Hematopoietic multipotent progenitor cell (in vitro differentiated cells): ENCODE results near the gene SUCLA2. TPM values are rescaled to one million over a fixed set of nuclear protein-coding genes. Genes with fewer than 3 reads are reported as not detected.
A peak's percentile ranks its signal among the peaks of the same experiment; 100 is the strongest.

Experiments used
- DNase-seq, 3 donors: peaks; one replicate each; pipeline ENCODE4 v3.0.0-alpha.2; 2011 to 2015; ENCODE audit warnings: low read depth in 2 of 3, low spot score in 2 of 3
- total RNA-seq: library from RNA; depleted of rRNA; stranded (reverse); fragments of >200 nt; gene quantifications from one replicate; pipeline ENCODE4 v1.2.3, GENCODE V29; 2012

The SUCLA2 gene
- total RNA-seq, 1 donor: 19.7 TPM

DNA sequence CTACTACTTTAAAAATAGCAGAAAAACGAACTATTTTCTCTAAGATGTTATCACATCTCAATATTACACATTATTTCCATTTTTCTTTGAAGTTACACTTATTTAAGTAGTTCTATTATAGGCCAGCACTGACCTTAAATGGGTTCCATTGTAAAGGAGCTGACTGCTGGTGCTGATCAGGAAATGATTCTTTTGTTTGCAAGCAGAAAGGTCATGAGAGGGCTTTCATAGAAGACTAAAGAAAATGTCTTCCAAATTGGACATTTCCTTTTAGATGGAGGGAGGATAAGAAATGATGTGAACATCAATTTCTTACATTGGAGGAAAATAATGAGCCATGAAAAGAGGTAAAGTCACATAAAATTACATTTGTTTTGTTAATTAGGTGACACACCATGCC, 96.2 kb downstream of the SUCLA2 start:
- no peak for DNase-seq

GRCh38 chr13:47904241-47904640, 96.8 kb downstream of the SUCLA2 start:
- no peak for DNase-seq

- peak in 1 of 3 donors; percentile 2 for DNase-seq
Observed at GRCh38 chr13:47903836-47904235, 97.2 kb downstream of the SUCLA2 start.

DNA sequence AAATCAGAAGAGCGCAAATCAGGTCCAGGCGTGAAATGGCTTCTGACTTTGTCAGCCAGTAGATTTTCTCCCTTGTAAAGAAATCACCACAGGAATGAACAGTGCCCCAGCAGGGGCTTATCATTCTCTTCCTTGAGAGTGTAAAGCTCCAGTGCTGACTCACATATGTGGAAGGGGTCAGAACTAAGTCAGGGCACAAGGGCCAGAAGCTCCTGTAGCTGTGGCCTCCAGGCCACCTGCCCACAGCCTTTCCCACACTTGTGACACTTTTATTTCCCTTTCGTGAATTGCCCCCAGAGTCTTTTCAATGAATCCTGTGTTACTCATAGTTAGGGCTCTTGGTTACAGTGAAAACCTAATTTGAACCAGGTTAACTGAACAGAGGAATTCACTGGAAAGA, 99.6 kb downstream of the SUCLA2 start:
- no peak for DNase-seq

GRCh38 chr13:47898080-47898479, 103.0 kb downstream of the SUCLA2 start:
- DNase-seq: no peak

DNA sequence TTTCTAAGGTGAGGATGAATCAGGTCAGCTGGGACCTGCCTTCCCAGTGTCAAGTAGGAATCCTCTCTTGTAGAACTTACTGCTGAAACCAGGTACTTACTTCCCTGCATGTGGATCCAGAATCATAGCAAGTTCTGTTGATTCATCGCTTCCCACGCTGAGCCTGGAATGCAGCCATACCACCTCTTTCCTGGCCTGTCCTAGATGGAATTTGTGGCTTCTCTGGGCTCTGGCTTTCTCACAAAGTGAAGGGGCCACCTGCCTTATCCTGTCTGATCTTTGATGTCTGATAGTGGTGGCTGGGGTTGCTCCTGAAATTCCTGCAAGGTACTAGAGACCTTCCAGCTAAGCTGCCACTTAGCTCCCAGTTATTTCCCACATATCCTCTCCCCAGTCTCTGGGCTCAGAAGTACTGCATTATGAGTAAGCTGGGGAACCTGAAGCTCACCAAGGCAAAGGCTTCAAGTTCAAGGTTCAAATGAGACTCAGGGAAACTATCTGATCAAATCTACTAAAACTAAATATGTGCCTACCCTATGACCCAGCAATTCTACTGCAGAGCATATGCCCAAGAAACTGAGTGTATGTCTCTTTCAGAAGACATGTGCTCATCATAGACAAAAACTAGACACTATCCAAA, 103.5 kb downstream of the SUCLA2 start:
- no peak for DNase-seq

DNA sequence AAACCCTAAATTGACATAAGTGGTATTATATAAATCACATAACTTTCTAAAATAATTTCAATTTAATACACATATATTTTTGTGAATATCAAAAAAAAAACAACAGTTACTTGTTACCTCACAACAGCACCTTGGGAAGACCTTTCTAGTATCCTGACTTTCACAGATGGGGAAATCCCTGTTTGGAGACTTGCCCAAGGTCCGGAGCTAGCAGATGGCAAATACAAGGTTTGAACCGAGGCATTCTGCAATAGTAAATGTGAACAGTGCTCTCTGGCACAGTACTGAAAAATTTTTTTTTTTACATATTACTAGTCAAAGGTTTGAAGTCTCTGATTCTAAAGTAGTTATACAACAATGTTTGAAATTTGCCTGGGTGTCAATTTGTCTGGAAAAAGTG, 104.5 kb downstream of the SUCLA2 start:
- DNase-seq: no peak

- DNase-seq: no peak
Observed at GRCh38 chr13:47896111-47896510, 105.0 kb downstream of the SUCLA2 start.

GRCh38 chr13:47893527-47893926, 107.5 kb downstream of the SUCLA2 start:
- DNase-seq: no peak

Other genes starting within 250 kb of the SUCLA2 start
- 3.0 TPM for gene NUDT15, start 36.5 kb upstream of the SUCLA2 start, total RNA-seq
- gene MED4, start 93.8 kb upstream of the SUCLA2 start, total RNA-seq: 20.5 TPM
- 54.9 TPM for gene ITM2B, start 231.9 kb upstream of the SUCLA2 start, total RNA-seq